ENCODE results near the gene C4B. TPM values are rescaled to one million over a fixed set of nuclear protein-coding genes. Genes with fewer than 3 reads are reported as not detected.
"Not testable (repeated sequence)": the region's sequence is repeated elsewhere in the genome, so short reads cannot be mapped to it uniquely, and the experiment has no call there.

The C4B gene
- total RNA-seq, 1 donor from 2014 or later, result 9.2 TPM

DNA sequence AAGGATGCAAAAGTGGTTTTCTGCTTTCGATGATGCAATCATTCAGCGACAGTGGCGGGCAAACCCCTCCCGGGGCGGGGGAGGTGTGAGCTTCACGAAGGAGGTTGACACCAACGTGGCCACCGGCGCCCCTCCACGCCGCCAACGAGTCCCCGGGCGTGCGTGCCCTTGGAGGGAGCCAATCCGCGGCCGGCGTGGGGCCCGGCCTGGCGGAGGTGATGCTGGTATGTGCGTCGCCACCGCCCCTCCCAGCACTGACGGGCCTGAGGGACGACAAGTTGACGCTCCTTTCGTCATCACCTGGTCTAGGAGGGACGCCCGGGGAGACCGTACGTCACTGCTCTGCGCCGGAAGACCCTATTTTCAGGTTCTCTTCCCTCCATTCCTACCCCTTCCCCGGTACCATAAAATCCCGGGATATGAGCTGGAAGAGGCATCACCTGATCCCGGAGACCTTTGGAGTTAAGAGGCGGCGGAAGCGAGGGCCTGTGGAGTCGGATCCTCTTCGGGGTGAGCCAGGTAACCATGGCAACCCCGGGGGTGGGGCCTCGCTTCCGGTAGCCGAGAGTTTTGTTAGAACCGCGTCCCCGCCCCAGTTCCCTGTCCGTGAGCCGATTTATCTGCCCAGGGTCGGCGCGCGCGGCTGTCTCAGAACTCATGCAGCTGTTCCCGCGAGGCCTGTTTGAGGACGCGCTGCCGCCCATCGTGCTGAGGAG, 42.4 kb upstream of the C4B start, which contains the start of gene DXO:
Gene DXO, minus strand, starts transcription at position 146 of the 716 bp plus-strand sequence. CDS start 463 bp downstream, outside the sequence.
- H3K27ac Mint-ChIP-seq, result peak within 1 kb of the TSS; percentile 100
- H3K9me3 Mint-ChIP-seq, result no peaks in the 10 kb centered on the region
- peak; percentile 94 for DNase-seq (ENCODE audit: extremely low spot score, unreplicated experiment)
- H3K4me1 Mint-ChIP-seq (ENCODE audit: unreplicated experiment), result peaks cover 16% of the 10 kb centered on the region
- no peaks in the 10 kb centered on the region for H3K27me3 Mint-ChIP-seq
- peaks cover 18% of the 10 kb centered on the region for H3K36me3 Mint-ChIP-seq
- TF ChIP-seq, protein P1, sequence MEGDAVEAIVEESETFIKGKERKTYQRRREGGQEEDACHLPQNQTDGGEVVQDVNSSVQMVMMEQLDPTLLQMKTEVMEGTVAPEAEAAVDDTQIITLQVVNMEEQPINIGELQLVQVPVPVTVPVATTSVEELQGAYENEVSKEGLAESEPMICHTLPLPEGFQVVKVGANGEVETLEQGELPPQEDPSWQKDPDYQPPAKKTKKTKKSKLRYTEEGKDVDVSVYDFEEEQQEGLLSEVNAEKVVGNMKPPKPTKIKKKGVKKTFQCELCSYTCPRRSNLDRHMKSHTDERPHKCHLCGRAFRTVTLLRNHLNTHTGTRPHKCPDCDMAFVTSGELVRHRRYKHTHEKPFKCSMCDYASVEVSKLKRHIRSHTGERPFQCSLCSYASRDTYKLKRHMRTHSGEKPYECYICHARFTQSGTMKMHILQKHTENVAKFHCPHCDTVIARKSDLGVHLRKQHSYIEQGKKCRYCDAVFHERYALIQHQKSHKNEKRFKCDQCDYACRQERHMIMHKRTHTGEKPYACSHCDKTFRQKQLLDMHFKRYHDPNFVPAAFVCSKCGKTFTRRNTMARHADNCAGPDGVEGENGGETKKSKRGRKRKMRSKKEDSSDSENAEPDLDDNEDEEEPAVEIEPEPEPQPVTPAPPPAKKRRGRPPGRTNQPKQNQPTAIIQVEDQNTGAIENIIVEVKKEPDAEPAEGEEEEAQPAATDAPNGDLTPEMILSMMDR (conservative IDR thresholded peaks at IDR 0.05), result no peak
- H3K4me3 Mint-ChIP-seq, result peak within 1 kb of the TSS; percentile 98

DNA sequence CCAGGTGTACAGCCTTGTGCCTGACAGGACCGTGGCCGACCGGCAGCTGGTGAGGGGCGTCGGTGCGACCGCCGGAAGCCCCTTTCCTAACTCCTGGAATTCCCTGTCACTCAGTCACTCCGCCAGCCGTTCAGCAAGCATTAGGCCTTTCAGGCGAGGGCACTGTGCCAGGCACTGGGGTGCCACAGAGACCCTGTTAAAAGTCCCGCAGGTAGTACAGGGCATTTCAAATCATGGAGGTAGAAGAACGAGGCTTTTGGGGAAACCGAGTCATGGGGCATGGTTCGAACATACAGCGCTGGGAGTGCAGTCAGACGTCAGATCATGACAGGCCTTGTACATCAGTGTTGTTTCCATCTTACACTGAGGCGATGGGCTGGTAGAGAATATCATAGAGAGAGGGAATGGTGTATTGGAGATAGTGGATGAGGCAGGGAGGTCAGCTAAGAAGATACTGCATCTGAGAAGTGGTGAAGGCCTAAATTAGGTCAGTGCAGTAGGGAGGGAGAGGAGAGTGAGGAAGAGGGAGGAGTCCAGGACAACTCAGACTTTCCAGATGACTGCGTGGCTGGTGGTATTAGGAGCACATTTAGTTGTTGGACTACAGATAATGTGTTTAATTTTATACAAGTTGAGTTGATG, 41.8 kb upstream of the C4B start:
- H3K4me1 Mint-ChIP-seq (ENCODE audit: unreplicated experiment), result peaks cover 16% of the 10 kb centered on the region
- DNase-seq (ENCODE audit: extremely low spot score, unreplicated experiment), result no peak
- H3K9me3 Mint-ChIP-seq, result no peaks in the 10 kb centered on the region
- no peaks in the 10 kb centered on the region for H3K27me3 Mint-ChIP-seq
- TF ChIP-seq, protein P1 (conservative IDR thresholded peaks at IDR 0.05), result no peak
- H3K27ac Mint-ChIP-seq, result peak overlapping the region; percentile 100
- H3K4me3 Mint-ChIP-seq, result peak overlapping the region; percentile 98
- peaks cover 18% of the 10 kb centered on the region for H3K36me3 Mint-ChIP-seq

DNA sequence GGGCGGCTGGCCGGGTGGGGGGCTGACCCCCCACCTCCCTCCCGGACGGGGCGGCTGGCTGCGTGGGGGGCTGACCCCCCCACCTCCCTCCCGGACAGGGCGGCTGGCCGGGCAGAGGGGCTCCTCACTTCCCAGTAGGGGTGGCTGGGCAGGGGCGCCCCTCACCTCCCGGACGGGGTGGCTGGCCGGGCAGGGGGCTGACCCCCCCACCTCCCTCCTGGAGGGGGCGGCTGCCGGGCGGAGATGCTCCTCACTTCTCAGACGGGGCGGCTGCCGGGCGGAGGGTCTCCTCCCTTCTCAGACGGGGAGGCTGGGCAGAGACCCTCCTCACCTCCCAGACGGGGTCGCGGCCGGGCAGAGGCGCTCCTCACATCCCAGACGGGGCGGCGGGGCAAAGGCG, 38.5 kb upstream of the C4B start:
- not testable (repeated sequence) for H3K27me3 Mint-ChIP-seq; H3K9me3 Mint-ChIP-seq; H3K4me3 Mint-ChIP-seq; H3K4me1 Mint-ChIP-seq (ENCODE audit: unreplicated experiment); DNase-seq (ENCODE audit: extremely low spot score, unreplicated experiment); H3K27ac Mint-ChIP-seq
- peaks cover 12% of the 10 kb centered on the region for H3K36me3 Mint-ChIP-seq

DNA sequence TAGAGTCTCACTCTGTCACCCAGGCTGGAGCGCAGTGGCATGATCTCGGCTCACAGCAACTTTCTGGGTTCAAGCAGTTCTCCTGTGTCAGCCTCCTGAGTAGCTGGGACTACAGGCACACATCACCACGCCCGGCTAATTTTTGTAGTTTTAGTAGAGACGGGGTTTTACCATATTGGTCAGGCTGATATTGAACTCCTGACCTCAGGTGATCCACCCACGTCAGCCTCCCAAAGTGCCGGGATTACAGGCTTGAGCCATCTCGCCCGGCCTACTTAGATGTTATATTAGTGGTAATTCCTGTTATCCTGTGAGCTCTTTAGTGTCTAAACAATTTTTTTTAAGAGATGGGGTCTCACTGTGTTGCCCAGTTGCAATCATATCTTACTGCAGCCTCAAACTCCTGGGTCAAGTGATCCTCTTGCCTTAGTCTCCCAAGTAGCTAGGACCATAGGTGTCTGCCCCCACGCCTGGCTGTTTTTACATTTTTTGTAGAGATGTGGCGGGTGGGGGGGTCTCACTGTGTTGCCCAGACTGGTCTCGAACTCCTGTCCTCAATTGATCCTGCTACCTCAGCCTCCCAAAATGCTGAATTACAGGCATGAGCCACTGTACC, 36.7 kb upstream of the C4B start:
- no peak overlapping the region for H3K27ac Mint-ChIP-seq
- H3K36me3 Mint-ChIP-seq, result peaks cover 9% of the 10 kb centered on the region
- no peak for DNase-seq (ENCODE audit: extremely low spot score, unreplicated experiment)
- no peaks in the 10 kb centered on the region for H3K27me3 Mint-ChIP-seq
- H3K4me3 Mint-ChIP-seq, result no peak overlapping the region
- H3K9me3 Mint-ChIP-seq, result no peaks in the 10 kb centered on the region
- H3K4me1 Mint-ChIP-seq (ENCODE audit: unreplicated experiment), result peaks cover 5% of the 10 kb centered on the region
- TF ChIP-seq, protein P1 (conservative IDR thresholded peaks at IDR 0.05), result no peak

DNA sequence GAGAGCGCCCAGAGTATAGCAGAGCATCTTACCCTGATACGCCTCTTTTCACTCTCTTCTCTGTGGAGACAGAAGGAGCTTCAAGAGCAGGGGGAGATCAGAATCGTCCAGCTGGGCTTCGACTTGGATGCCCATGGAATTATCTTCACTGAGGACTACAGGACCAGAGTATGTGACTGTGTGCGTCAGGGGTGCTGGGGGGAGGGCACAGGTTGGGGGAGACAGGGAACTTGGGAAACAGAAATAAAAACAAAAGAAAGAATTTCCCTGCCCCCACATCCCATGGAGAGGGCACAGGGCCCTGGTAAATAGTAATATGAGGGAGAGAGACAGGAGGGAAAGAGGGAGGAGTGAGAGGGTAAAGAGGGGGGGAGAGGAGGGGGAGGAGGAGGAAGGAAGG, 35.8 kb upstream of the C4B start:
- no peaks in the 10 kb centered on the region for H3K27me3 Mint-ChIP-seq
- peaks cover 4% of the 10 kb centered on the region for H3K36me3 Mint-ChIP-seq
- no peak overlapping the region for H3K27ac Mint-ChIP-seq
- no peaks in the 10 kb centered on the region for H3K9me3 Mint-ChIP-seq
- H3K4me3 Mint-ChIP-seq, result no peak overlapping the region
- no peaks in the 10 kb centered on the region for H3K4me1 Mint-ChIP-seq (ENCODE audit: unreplicated experiment)
- TF ChIP-seq, protein P1 (conservative IDR thresholded peaks at IDR 0.05), result no peak
- no peak for DNase-seq (ENCODE audit: extremely low spot score, unreplicated experiment)
